Ascending aorta (tissue), 2 donors: Measurements from ENCODE around the gene PATJ. TPM values are rescaled to one million over a fixed set of nuclear protein-coding genes. Genes with fewer than 3 reads are reported as not detected.
"Not testable (repeated sequence)": the region's sequence is repeated elsewhere in the genome, so short reads cannot be mapped to it uniquely, and the experiment has no call there.

Source experiments
- DNase-seq, 2 donors: peaks; one replicate each; pipeline ENCODE4 v3.0.0-alpha.2; 2019; ENCODE audit warnings: low spot score in 2 of 2
- H3K27ac ChIP-seq, 2 donors: fragments of 200-600 bp; sonication (generic); one replicate each; pipeline ENCODE4 v1.5.1; 2016 to 2017; ENCODE audit warnings: mild to moderate bottlenecking in 1 of 2
- H3K27me3 ChIP-seq: fragments of 200-600 bp; sonication (generic); one replicate; pipeline ENCODE4 v1.5.1; 2017
- H3K36me3 ChIP-seq, 2 donors: fragments of 200-600 bp; sonication (generic); one replicate each; pipeline ENCODE4 v1.5.1; 2016
- H3K4me1 ChIP-seq, 2 donors: fragments of 200-600 bp; sonication (generic); one replicate each; pipeline ENCODE4 v1.5.1; 2016 to 2017; ENCODE audit warnings: mild to moderate bottlenecking in 1 of 2
- H3K4me3 ChIP-seq, 2 donors: fragments of 200-600 bp; sonication (generic); one replicate each; pipeline ENCODE4 v1.5.1; 2016 to 2017; ENCODE audit warnings: mild to moderate bottlenecking in 1 of 2
- H3K9me3 ChIP-seq, 2 donors: fragments of 200-600 bp; sonication (generic); one replicate each; pipeline ENCODE4 v1.5.1; 2016
- CTCF ChIP-seq, 3 experiments: fragments of 200-600 bp in 2 of 3; fragments of 450-650 bp in 1 of 3; sonication (generic) in 2 of 3; IDR thresholded peaks; one replicate each; pipeline ENCODE4 v1.5.1; 2016 to 2019; ENCODE audit warnings: antibody characterized with exemption in 3 of 3, mild to moderate bottlenecking in 1 of 3, moderate library complexity in 1 of 3
- intact Hi-C: fragments of 100-400 bp; cut with DNase I; formaldehyde crosslinking; loops from one replicate; pipeline ENCODE4 v1.15.1; 2023
- total RNA-seq: library from RNA; depleted of rRNA; stranded (reverse); fragments of >200 nt; gene quantifications from one replicate; pipeline ENCODE4 v1.1.0, GENCODE V29; 2016

Gene PATJ
- total RNA-seq, 1 donor from 2014 or later: 26.7 TPM

GRCh38 chr1:62161711-62162110, 419.4 kb downstream of the PATJ start:
- H3K27ac ChIP-seq: no peak overlapping the region
- DNase-seq: no peak
- H3K4me1 ChIP-seq: no peaks in the 10 kb centered on the region
- peaks cover 4 to 9% of the 10 kb centered on the region in 2 donors for H3K36me3 ChIP-seq
- no peak for TF ChIP-seq CTCF (IDR thresholded peaks at IDR 0.05)
- intact Hi-C loops: no loop called here
- H3K27me3 ChIP-seq: no peaks in the 10 kb centered on the region
- no peak overlapping the region for H3K4me3 ChIP-seq
- no peaks in the 10 kb centered on the region for H3K9me3 ChIP-seq

GRCh38 chr1:62170380-62170779, 428.1 kb downstream of the PATJ start:
- intact Hi-C loops: not testable (repeated sequence)

GRCh38 chr1:62175568-62176179, 433.4 kb downstream of the PATJ start:
- no peak for DNase-seq
- no peak overlapping the region for H3K27ac ChIP-seq
- TF ChIP-seq CTCF (IDR thresholded peaks at IDR 0.05): peak; percentile 18 to 74 (median 50)
- no peaks in the 10 kb centered on the region for H3K27me3 ChIP-seq
- no peaks in the 10 kb centered on the region for H3K36me3 ChIP-seq
- H3K4me3 ChIP-seq: no peak overlapping the region
- H3K4me1 ChIP-seq: no peaks in the 10 kb centered on the region
- H3K9me3 ChIP-seq: no peaks in the 10 kb centered on the region
- intact Hi-C loops: loop anchor here (2.0 kb wide), 1 partner anchor 231 kb away; no protein-coding TSS in a partner anchor

More at GRCh38 chr1:62170380-62170779, 428.1 kb downstream of the PATJ start:
- not testable (repeated sequence) for H3K27me3 ChIP-seq, DNase-seq, H3K27ac ChIP-seq, H3K4me3 ChIP-seq, H3K4me1 ChIP-seq, H3K9me3 ChIP-seq, H3K36me3 ChIP-seq

- H3K4me1 ChIP-seq: no peaks in the 10 kb centered on the region
- no peaks in the 10 kb centered on the region for H3K27me3 ChIP-seq
- H3K9me3 ChIP-seq: no peaks in the 10 kb centered on the region
- H3K27ac ChIP-seq: no peak overlapping the region
- intact Hi-C loops: loop anchor here (2.0 kb wide), 1 partner anchor 230 kb away; no protein-coding TSS in a partner anchor
- TF ChIP-seq CTCF (IDR thresholded peaks at IDR 0.05): no peak
- DNase-seq: no peak
- H3K4me3 ChIP-seq: no peak overlapping the region
- no peaks in the 10 kb centered on the region for H3K36me3 ChIP-seq
Observed at GRCh38 chr1:62176597-62177312, 434.5 kb downstream of the PATJ start.

- Histone ChIP-seq H3K27ac (no peak overlapping the region), H3K36me3 (no peaks in the 10 kb centered on the region), H3K27me3 (no peaks in the 10 kb centered on the region), H3K4me3 (no peak overlapping the region), H3K9me3 (no peaks in the 10 kb centered on the region), H3K4me1 (no peaks in the 10 kb centered on the region)
- intact Hi-C loops: loop anchor here (2.0 kb wide), 1 partner anchor 229 kb away; no protein-coding TSS in a partner anchor
- TF ChIP-seq CTCF (IDR thresholded peaks at IDR 0.05): no peak
- no peak for DNase-seq
Observed at GRCh38 chr1:62177621-62178020, 435.3 kb downstream of the PATJ start.

- H3K27me3 ChIP-seq: no peaks in the 10 kb centered on the region
- H3K9me3 ChIP-seq: no peaks in the 10 kb centered on the region
- no peaks in the 10 kb centered on the region for H3K36me3 ChIP-seq
- H3K4me3 ChIP-seq: no peak overlapping the region
- H3K4me1 ChIP-seq: no peaks in the 10 kb centered on the region
- TF ChIP-seq CTCF (IDR thresholded peaks at IDR 0.05): no peak
- intact Hi-C loops: no loop called here
- DNase-seq: no peak
- H3K27ac ChIP-seq: no peak overlapping the region
Observed at GRCh38 chr1:62178372-62178771, 436.1 kb downstream of the PATJ start.

- intact Hi-C loops: not testable (repeated sequence)
Observed at GRCh38 chr1:62180054-62180453, 437.8 kb downstream of the PATJ start.

More at GRCh38 chr1:62180054-62180453, 437.8 kb downstream of the PATJ start:
- not testable (repeated sequence) for H3K27me3 ChIP-seq, DNase-seq, H3K4me3 ChIP-seq, H3K4me1 ChIP-seq, H3K9me3 ChIP-seq, H3K36me3 ChIP-seq, H3K27ac ChIP-seq
